GM23338 (cell line): Measurements from ENCODE around the gene SH3TC1. TPM values are rescaled to one million over a fixed set of nuclear protein-coding genes. Genes with fewer than 3 reads are reported as not detected.

Experiments
- ATAC-seq: fragments of 200-7000 bp; cut with Tn5 transposase; 3 replicates; pipeline ENCODE4 v1.9.1; 2020
- DNase-seq: peaks from one replicate; pipeline ENCODE4 v3.0.0-alpha.2; 2015; ENCODE audit warnings: low spot score
- H2AFZ ChIP-seq: fragments of 200-600 bp; sonication (generic); 2 replicates; pipeline ENCODE4 v1.8.0; 2016; ENCODE audit warnings: antibody characterized with exemption, mild to moderate bottlenecking, moderate library complexity
- H3F3A ChIP-seq: fragments of 200-600 bp; sonication (generic); replicated peaks from 2 replicates; pipeline ENCODE4 v1.8.0; 2017; ENCODE audit warnings: antibody characterized with exemption, mixed run types, low read depth
- H3K27ac ChIP-seq: fragments of 200-600 bp; sonication (generic); 2 replicates; pipeline ENCODE4 v1.6.1; 2016; ENCODE audit warnings: low read depth
- H3K27me3 ChIP-seq: fragments of 200-600 bp; sonication (generic); 2 replicates; pipeline ENCODE4 v1.8.0; 2016; ENCODE audit warnings: mild to moderate bottlenecking, mixed run types, moderate library complexity; ENCODE audit not compliant: insufficient read depth
- H3K36me3 ChIP-seq: fragments of 200-600 bp; sonication (generic); 2 replicates; pipeline ENCODE4 v1.8.0; 2016; ENCODE audit warnings: mild to moderate bottlenecking; ENCODE audit not compliant: insufficient read depth
- H3K4me1 ChIP-seq: fragments of 200-600 bp; sonication (generic); 2 replicates; pipeline ENCODE4 v1.8.0; 2016; ENCODE audit warnings: mild to moderate bottlenecking, moderate library complexity; ENCODE audit not compliant: insufficient read depth
- H3K4me2 ChIP-seq: fragments of 200-600 bp; sonication (generic); 2 replicates; pipeline ENCODE4 v1.7.1; 2017; ENCODE audit warnings: mixed run types
- H3K4me3 ChIP-seq: fragments of 200-600 bp; sonication (generic); 2 replicates; pipeline ENCODE4 v1.6.1; 2016; ENCODE audit warnings: mixed run types
- H3K79me2 ChIP-seq: fragments of 200-600 bp; sonication (generic); replicated peaks from 2 replicates; pipeline ENCODE4 v1.8.0; 2017; ENCODE audit warnings: mild to moderate bottlenecking; ENCODE audit not compliant: insufficient read depth
- H3K9me2 ChIP-seq: fragments of 200-600 bp; sonication (generic); 2 replicates; pipeline ENCODE4 v1.8.0; 2017; ENCODE audit not compliant: insufficient read depth
- H4K20me1 ChIP-seq: fragments of 200-600 bp; sonication (generic); replicated peaks from 2 replicates; pipeline ENCODE4 v1.8.0; 2017; ENCODE audit warnings: mild to moderate bottlenecking; ENCODE audit not compliant: insufficient read depth
- H3K27ac Mint-ChIP-seq: 2 replicates; pipeline ENCODE4 v1.8.0; 2020; ENCODE audit warnings: inconsistent platforms, mild to moderate bottlenecking, moderate library complexity, mixed read lengths
- H3K27me3 Mint-ChIP-seq: 3 replicates; pipeline ENCODE4 v1.8.0; 2022; ENCODE audit warnings: low read depth, mild to moderate bottlenecking, moderate library complexity, mixed read lengths, inconsistent platforms; ENCODE audit not compliant: insufficient read depth, poor library complexity
- H3K36me3 Mint-ChIP-seq: 3 replicates; pipeline ENCODE4 v1.8.0; 2021; ENCODE audit warnings: low read depth, mild to moderate bottlenecking, inconsistent platforms, moderate library complexity, mixed read lengths
- H3K4me1 Mint-ChIP-seq: 3 replicates; pipeline ENCODE4 v1.8.0; 2020; ENCODE audit warnings: mild to moderate bottlenecking, inconsistent platforms, mixed read lengths
- H3K4me3 Mint-ChIP-seq: 3 replicates; pipeline ENCODE4 v1.8.0; 2021; ENCODE audit warnings: moderate library complexity, mild to moderate bottlenecking, inconsistent platforms, mixed read lengths
- H3K9me3 Mint-ChIP-seq: 3 replicates; pipeline ENCODE4 v1.8.0; 2020; ENCODE audit warnings: moderate library complexity, mild to moderate bottlenecking, inconsistent platforms, mixed read lengths
- CREB1 ChIP-seq: fragments of 250-450 bp; sonication (Bioruptor Pico); IDR thresholded peaks from 2 replicates; pipeline ENCODE4 v1.5.0; 2020; ENCODE audit warnings: low read depth, mild to moderate bottlenecking, moderate library complexity
- CTCF ChIP-seq, 2 experiments: fragments of 200-600 bp in 1 of 2; sonication (generic) in 1 of 2; conservative IDR thresholded peaks; 2 replicates each; pipeline versions ENCODE4 v1.5.1 to v1.6.1; 2016 to 2017; ENCODE audit warnings: antibody characterized with exemption in 2 of 2, low read depth in 2 of 2, mild to moderate bottlenecking in 2 of 2, moderate library complexity in 1 of 2
- EZH2 ChIP-seq: fragments of 200-600 bp; sonication (generic); IDR thresholded peaks from one replicate; pipeline ENCODE4 v1.8.0; 2017; ENCODE audit warnings: antibody characterized with exemption, mild to moderate bottlenecking, low read depth; ENCODE audit not compliant: unreplicated experiment
- EZH2phosphoT487 ChIP-seq: fragments of 200-600 bp; sonication (generic); IDR thresholded peaks from one replicate; pipeline ENCODE4 v1.8.1; 2018; ENCODE audit warnings: antibody characterized with exemption; ENCODE audit not compliant: unreplicated experiment
- POLR2AphosphoS5 ChIP-seq: IDR thresholded peaks from 2 replicates; pipeline ENCODE4 v1.6.1; 2016; ENCODE audit warnings: antibody characterized with exemption, low read depth
- REST ChIP-seq: IDR thresholded peaks from one replicate; pipeline ENCODE4 v1.6.1; 2018; ENCODE audit warnings: antibody characterized with exemption; ENCODE audit not compliant: unreplicated experiment
- ZNF114 ChIP-seq: fragments of 250-450 bp; sonication (Bioruptor Pico); IDR thresholded peaks from 2 replicates; pipeline ENCODE4 v1.5.0; 2020; ENCODE audit warnings: mild to moderate bottlenecking, moderate library complexity
- polyA plus RNA-seq: library from polyadenylated mRNA; unstranded; fragments of >200 nt; fragmentation: Nextera tagmentation; extraction: Ambion mirVana; gene quantifications from 2 replicates; pipeline ENCODE4 v1.2.1, GENCODE V29; 2016
- total RNA-seq: library from RNA; depleted of rRNA; stranded (reverse); fragments of >200 nt; shearing (Covaris generic); gene quantifications from 2 replicates; pipeline ENCODE4 v1.2.3, GENCODE V29; 2014
- TF ChIP-seq, protein P1 (sequence below): IDR thresholded peaks from 2 replicates; pipeline ENCODE4 v1.6.1; 2016; ENCODE audit warnings: antibody characterized with exemption

SH3TC1 gene
- total and polyA plus RNA-seq, 2 experiments from 2014 or later, result 0.07 TPM; not detected in 1

DNA sequence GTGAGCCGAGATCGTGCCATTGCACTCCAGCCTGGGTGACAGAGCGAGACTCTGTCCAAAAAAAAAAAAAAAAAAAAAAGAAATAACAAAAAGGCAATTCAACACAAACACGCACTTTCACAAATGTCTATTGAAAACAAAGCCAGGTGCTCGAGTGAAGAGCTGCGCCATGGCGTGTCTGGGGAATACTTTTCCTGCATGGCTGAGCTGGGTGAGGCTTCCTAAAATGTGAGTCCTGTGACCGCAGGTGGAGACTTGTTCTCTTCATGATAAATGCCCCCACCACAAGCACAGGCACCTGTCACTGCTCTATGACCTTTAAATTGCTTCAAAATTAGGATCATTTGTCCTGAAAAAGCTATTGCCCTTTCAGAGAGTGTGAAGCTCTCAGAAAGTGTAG is 36.5 kb upstream of the SH3TC1 start (continued):
- TF ChIP-seq EZH2 (no peak), EZH2phosphoT487 (no peak), POLR2AphosphoS5 (no peak), ZNF114 (CRISPR knock-in tag) (no peak), CREB1 (CRISPR knock-in tag) (no peak), CTCF (conservative IDR thresholded peaks at IDR 0.05; ENCODE audit: low read depth in 2 of 2) (no peak)
- TF ChIP-seq, protein P1, sequence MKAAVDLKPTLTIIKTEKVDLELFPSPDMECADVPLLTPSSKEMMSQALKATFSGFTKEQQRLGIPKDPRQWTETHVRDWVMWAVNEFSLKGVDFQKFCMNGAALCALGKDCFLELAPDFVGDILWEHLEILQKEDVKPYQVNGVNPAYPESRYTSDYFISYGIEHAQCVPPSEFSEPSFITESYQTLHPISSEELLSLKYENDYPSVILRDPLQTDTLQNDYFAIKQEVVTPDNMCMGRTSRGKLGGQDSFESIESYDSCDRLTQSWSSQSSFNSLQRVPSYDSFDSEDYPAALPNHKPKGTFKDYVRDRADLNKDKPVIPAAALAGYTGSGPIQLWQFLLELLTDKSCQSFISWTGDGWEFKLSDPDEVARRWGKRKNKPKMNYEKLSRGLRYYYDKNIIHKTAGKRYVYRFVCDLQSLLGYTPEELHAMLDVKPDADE, result no peak

- Mint-ChIP-seq H3K4me1 (peaks cover 6% of the 10 kb centered on the region), H3K4me3 (no peak overlapping the region), H3K27me3 (peaks cover 13% of the 10 kb centered on the region), H3K9me3 (peaks cover 5% of the 10 kb centered on the region), H3K27ac (no peak overlapping the region), H3K36me3 (peaks cover under 1% of the 10 kb centered on the region; the same call in 1 of the 3 replicates)
- DNase-seq, result no peak
- no peaks in the 10 kb centered on the region for H3K36me3 ChIP-seq
- TF ChIP-seq CTCF (conservative IDR thresholded peaks at IDR 0.05; ENCODE audit: low read depth in 2 of 2) (no peak), REST (no peak)
- H3K27me3 ChIP-seq, result peaks cover 18% of the 10 kb centered on the region
- H3F3A ChIP-seq, result no peaks in the 10 kb centered on the region
- no peak overlapping the region for H2AFZ ChIP-seq
- no peak for ATAC-seq
- H3K9me2 ChIP-seq, result peaks cover 4% of the 10 kb centered on the region; the same call in 1 of the 2 replicates
- H3K4me3 ChIP-seq, result no peak overlapping the region
- no peak overlapping the region for H3K27ac ChIP-seq
- H3K4me1 ChIP-seq, result no peaks in the 10 kb centered on the region
- H3K79me2 ChIP-seq, result no peaks in the 10 kb centered on the region
- H3K4me2 ChIP-seq, result no peak overlapping the region
- H4K20me1 ChIP-seq, result no peaks in the 10 kb centered on the region
Observed at GRCh38 chr4:8163026-8163425, 36.1 kb upstream of the SH3TC1 start.
